HFF-Myc (cell line): ENCODE data around the gene KCNJ5.

Experiments
- DNase-seq: peaks from one replicate; pipeline ENCODE4 v3.0.0-alpha.2; 2011; ENCODE audit warnings: low read depth; ENCODE audit errors: extremely low read depth
- H3K4me3 ChIP-seq: replicated peaks from 2 replicates; pipeline ENCODE4 v1.5.1; 2011; ENCODE audit warnings: low read depth, mild to moderate bottlenecking, control low read depth, low read length
- CTCF ChIP-seq: IDR thresholded peaks from 2 replicates; pipeline ENCODE4 v1.5.1; 2012; ENCODE audit warnings: mild to moderate bottlenecking, low read depth, low read length, control low read depth; ENCODE audit errors: missing control alignments

Gene KCNJ5

GRCh38 chr11:128859563-128860441 lies 31.4 kb upstream of the KCNJ5 start:
- peak; percentile 83 for TF ChIP-seq CTCF
- no peak for DNase-seq
- no peak overlapping the region for H3K4me3 ChIP-seq

DNA sequence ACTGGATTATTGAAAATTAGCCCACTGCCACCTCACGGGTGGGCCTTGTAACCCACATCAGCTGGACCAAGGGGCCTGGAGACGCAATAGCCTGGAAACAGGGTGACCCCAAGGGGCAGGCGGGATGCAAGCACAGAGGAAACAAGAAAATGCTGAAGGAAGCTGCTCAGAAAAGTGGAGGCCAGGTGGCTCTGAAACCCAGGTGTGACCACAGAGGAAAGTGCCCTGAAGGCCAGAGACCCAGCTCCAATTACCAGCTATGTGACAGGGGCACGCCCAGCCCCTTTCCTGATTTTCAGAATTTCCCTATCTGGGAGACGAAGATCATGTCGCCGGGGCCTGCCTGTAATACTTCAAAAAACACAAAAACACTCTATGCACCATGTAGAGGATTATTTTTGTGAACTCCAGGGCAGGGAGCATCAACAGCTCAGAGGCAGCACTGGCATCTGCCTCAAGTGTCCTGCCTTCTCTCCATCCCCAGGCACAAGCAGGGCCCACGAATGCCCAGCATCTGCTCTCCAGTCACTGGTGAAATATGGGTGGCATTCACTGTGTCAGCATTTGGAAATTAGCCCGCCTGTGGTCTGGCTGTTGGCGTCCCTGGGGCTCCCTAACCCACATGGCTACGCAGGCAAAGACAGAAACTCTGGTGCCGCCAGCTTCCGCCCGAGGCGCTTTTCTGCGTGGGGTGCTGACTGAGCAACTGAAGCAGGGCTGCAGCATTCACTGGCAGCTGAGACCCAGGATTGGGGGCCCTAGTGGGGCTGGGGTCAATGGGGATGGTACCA lies 30.4 kb upstream of the KCNJ5 start:
- no peak for TF ChIP-seq CTCF
- H3K4me3 ChIP-seq, result no peak overlapping the region
- no peak for DNase-seq

DNA sequence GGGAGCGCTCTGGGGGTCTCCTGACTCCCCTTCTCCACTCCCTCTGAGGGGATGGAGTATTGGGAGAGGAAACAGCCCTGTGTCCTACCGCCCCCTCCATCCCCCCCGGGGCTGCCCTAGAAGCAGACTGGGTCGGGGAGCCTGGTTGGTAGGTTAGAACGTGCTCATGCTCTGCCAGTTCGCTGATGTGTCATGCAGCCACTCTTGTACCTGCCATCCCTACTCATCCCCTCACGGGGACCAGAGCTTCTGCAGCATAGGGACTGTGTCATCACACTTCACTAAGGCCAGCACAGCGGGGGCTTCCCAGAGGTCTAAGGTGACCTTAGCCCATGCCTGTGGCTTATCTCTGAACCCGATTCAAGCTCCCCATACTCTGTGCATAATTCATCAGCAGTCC lies 28.8 kb upstream of the KCNJ5 start:
- no peak for DNase-seq
- H3K4me3 ChIP-seq, result no peak overlapping the region
- TF ChIP-seq CTCF, result no peak

DNA sequence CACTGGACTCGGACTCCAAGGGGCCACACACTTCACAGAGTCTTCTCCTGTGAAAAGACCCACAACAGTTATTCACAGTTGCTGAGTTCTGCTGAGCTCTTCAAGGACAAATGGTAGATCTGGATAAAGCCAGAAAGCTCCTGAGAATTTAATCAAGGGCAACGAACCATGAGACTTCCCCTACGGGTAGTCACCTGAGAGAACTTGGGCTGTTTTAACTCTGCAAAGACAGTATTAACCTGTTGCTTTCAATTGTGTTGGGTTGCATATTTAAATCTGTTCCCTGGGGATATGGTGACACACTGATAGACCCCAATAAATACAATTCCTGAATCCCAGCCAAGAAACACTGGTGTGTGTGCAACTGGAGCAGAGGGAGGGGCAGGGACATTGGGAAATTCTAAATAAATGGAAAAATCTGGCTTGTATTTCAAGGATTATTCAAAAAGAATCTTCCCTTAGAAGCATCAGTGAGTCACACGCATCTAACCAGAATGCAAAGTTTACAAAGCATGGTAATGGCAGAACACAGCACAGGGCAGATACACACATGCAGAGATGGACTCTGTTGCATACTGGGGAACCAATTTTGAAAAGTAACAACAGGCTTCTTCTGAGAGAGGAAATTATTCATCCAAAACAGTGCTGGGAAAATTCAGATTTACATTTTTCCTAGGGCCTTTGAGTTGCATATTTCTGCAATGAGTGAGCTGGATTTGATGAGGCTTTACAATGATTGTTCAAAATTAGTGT lies 28.1 kb upstream of the KCNJ5 start:
- no peak for TF ChIP-seq CTCF
- no peak overlapping the region for H3K4me3 ChIP-seq
- peak; percentile 27 for DNase-seq

DNA sequence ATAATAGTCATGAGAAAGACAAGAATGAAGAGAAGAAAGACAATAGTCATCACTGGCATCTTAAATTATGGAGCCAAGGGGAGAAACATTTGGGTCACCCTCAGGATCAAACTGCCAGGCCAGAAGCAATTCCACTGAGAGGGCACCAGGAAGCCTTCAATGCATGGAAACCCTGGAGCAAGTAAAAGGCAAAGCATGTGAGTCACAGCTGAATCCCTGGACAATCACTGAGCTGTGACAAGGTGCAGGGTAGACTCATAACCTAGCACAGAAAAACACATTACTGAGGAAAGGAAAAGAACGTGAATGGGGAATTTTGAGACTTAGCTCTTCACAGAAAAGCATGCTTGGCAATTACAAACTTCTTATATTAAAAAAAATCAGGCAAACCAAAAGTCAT lies 25.7 kb upstream of the KCNJ5 start:
- no peak overlapping the region for H3K4me3 ChIP-seq
- DNase-seq, result no peak
- no peak for TF ChIP-seq CTCF

DNA sequence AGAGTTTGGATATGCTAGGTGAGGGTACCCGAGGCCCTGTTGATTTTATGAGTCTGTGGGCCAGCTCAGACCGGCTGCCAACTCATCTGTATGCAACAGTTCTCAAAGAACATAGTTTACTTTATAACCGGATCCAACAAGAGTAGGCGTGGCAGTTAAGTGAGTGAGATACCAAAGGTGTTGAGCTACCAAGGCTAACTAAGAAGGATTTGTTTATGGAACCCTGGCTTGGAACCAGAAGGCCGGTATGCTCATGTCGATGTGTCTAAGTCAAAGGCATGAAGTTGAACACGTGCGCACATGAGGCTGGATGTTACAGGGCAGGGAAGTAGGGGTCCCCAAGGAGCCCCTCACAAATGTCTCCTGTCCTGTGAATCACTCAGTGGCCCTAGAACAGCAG lies 23.9 kb upstream of the KCNJ5 start, which contains the start of gene KCNJ1:
TSS of gene KCNJ1 (minus strand) at position 20 of the 400 bp plus-strand sequence. CDS start 27,053 bp downstream, outside the sequence.
- no peak for DNase-seq
- no peak for TF ChIP-seq CTCF

More for the DNA sequence above, 23.9 kb upstream of the KCNJ5 start, which contains the start of gene KCNJ1:
- H3K4me3 ChIP-seq, result no peak within 1 kb of the TSS
